Activated T-helper 1 cell treated with anti-CD3 and anti-CD28 coated beads, Interleukin-12 subunit alpha, Interleukin-12 subunit beta, Interleukin-2, Interleukin-4 antibody, amounts not matched to agents 30 ng/mL and 10 ng/mL and 1 ng/mL, durations not matched to agents 14 hours and 24 hours and 36 hours (primary cell): ENCODE results near the gene OR51M1. TPM values are rescaled to one million over a fixed set of nuclear protein-coding genes. Genes with fewer than 3 reads are reported as not detected.
"Not testable (repeated sequence)": the region's sequence is repeated elsewhere in the genome, so short reads cannot be mapped to it uniquely, and the experiment has no call there.

Experiments
- DNase-seq: peaks from one replicate; pipeline ENCODE4 v3.0.0; 2021; ENCODE audit warnings: low spot score
- H3K27ac Mint-ChIP-seq: one replicate; pipeline ENCODE4 v1.8.0; 2021; ENCODE audit warnings: mild to moderate bottlenecking, mixed read lengths
- H3K27me3 Mint-ChIP-seq: one replicate; pipeline ENCODE4 v1.8.0; 2022; ENCODE audit warnings: mild to moderate bottlenecking, moderate library complexity, mixed read lengths; ENCODE audit not compliant: insufficient read depth
- H3K36me3 Mint-ChIP-seq: one replicate; pipeline ENCODE4 v1.8.0; 2021; ENCODE audit warnings: low read depth, mixed read lengths
- H3K4me1 Mint-ChIP-seq: one replicate; pipeline ENCODE4 v1.8.0; 2021; ENCODE audit warnings: low read depth, mixed read lengths
- H3K4me3 Mint-ChIP-seq: one replicate; pipeline ENCODE4 v1.8.0; 2021; ENCODE audit warnings: mild to moderate bottlenecking, moderate library complexity, mixed read lengths
- H3K9me3 Mint-ChIP-seq: one replicate; pipeline ENCODE4 v1.8.0; 2021; ENCODE audit warnings: mixed read lengths
- intact Hi-C: fragments of 100-400 bp; cut with micrococcal nuclease; formaldehyde crosslinking; loops from one replicate; pipeline ENCODE4 v1.15.1; 2024
- total RNA-seq: library from RNA; stranded (reverse); gene quantifications from 2 replicates; pipeline ENCODE4 v1.2.3, GENCODE V29; 2022

Gene OR51M1, protein sequence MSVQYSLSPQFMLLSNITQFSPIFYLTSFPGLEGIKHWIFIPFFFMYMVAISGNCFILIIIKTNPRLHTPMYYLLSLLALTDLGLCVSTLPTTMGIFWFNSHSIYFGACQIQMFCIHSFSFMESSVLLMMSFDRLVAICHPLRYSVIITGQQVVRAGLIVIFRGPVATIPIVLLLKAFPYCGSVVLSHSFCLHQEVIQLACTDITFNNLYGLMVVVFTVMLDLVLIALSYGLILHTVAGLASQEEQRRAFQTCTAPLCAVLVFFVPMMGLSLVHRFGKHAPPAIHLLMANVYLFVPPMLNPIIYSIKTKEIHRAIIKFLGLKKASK
- not detected in 2 replicates for total RNA-seq

GRCh38 chr11:5383576-5383975 is at the start of gene OR51M1:
Gene OR51M1, plus strand, starts transcription at chr11:5383812. Its CDS starts 5,587 bp downstream, at chr11:5389399.
- Mint-ChIP-seq H3K9me3 (no peaks in the 10 kb centered on the region), H3K4me3 (no peak within 1 kb of the TSS), H3K27ac (no peak within 1 kb of the TSS), H3K36me3 (no peaks in the 10 kb centered on the region), H3K4me1 (no peaks in the 10 kb centered on the region), H3K27me3 (no peaks in the 10 kb centered on the region)
- DNase-seq = no peak
- intact Hi-C loops = loop anchor here (5.0 kb wide), 1 partner anchor 424 kb away; the partner anchor contains the start of gene OR52N2

DNA sequence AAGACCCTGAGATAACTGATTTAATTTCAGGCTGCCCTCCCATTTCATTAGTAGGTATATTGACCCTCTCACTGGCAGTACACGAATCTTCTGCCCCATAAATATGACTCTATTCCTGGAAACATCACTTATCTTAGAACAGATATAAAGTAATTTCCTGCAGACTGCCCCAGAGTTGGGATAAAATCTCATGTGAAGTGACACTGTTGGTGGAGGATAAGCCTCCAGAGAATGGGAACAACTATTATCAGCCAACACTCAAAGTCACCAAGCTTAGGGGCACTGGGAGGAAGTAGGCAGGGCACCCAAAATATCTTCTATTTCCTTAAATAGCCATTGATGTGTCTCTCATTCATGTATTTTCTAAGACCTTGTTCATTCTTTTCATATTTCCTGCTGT is 48.4 kb upstream of the OR51M1 start:
- no peak overlapping the region for H3K27ac Mint-ChIP-seq
- H3K36me3 Mint-ChIP-seq = no peaks in the 10 kb centered on the region
- intact Hi-C loops = no loop called here
- DNase-seq = no peak
- H3K4me1 Mint-ChIP-seq = no peaks in the 10 kb centered on the region
- H3K9me3 Mint-ChIP-seq = no peaks in the 10 kb centered on the region
- H3K27me3 Mint-ChIP-seq = no peaks in the 10 kb centered on the region
- H3K4me3 Mint-ChIP-seq = no peak overlapping the region

DNA sequence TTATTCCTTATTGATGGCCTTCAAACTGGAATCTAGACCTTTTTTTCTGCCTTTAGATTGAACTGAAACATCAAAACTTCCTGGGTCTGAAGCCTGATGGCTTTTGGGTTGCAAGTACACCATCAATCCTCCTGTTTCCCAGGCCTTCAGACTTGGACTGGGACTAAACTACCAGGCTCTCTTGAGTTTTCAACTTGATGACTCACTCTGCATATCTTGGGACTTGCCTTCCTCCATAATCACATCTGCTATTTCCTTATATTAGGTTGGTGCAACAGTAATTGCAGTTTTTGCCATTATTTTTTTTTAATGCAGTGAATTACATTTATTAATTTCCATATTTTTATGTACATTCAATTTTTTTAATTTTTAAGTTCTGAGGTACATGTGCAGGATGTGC is 47.3 kb upstream of the OR51M1 start:
- H3K27me3 Mint-ChIP-seq = no peaks in the 10 kb centered on the region
- H3K36me3 Mint-ChIP-seq = no peaks in the 10 kb centered on the region

DNA sequence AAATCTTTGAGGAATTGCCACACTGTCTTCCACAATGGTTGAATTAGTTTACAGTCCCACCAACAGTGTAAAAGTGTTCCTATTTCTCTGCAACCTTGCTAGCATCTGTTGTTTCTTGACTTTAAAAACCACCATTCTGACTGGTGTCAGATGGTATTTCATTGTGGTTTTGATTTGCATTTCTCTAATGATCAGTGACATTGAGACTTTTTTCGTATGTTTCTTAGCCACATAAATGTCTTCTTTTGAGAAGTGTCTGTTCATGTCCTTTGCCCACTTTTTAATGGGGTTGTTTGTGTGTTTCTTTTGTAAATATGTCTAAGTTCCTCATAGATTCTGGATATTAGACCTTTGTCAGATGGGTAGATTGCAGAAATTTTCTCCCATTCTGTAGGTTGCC is 46.4 kb upstream of the OR51M1 start:
- H3K36me3 Mint-ChIP-seq, DNase-seq, intact Hi-C loops, H3K9me3 Mint-ChIP-seq, H3K27ac Mint-ChIP-seq, H3K4me3 Mint-ChIP-seq, H3K4me1 Mint-ChIP-seq, H3K27me3 Mint-ChIP-seq: not testable (repeated sequence)

More for the DNA sequence above, 47.3 kb upstream of the OR51M1 start:
- intact Hi-C loops = no loop called here
- H3K27ac Mint-ChIP-seq = no peak overlapping the region
- H3K4me1 Mint-ChIP-seq = no peaks in the 10 kb centered on the region
- DNase-seq = no peak
- no peaks in the 10 kb centered on the region for H3K9me3 Mint-ChIP-seq
- H3K4me3 Mint-ChIP-seq = no peak overlapping the region

- Mint-ChIP-seq H3K27me3 (no peaks in the 10 kb centered on the region), H3K4me3 (no peak overlapping the region), H3K4me1 (no peaks in the 10 kb centered on the region), H3K9me3 (no peaks in the 10 kb centered on the region), H3K36me3 (no peaks in the 10 kb centered on the region), H3K27ac (no peak overlapping the region)
- intact Hi-C loops = no loop called here
- no peak for DNase-seq
Measured at GRCh38 chr11:5339771-5340322, 43.8 kb upstream of the OR51M1 start.

DNA sequence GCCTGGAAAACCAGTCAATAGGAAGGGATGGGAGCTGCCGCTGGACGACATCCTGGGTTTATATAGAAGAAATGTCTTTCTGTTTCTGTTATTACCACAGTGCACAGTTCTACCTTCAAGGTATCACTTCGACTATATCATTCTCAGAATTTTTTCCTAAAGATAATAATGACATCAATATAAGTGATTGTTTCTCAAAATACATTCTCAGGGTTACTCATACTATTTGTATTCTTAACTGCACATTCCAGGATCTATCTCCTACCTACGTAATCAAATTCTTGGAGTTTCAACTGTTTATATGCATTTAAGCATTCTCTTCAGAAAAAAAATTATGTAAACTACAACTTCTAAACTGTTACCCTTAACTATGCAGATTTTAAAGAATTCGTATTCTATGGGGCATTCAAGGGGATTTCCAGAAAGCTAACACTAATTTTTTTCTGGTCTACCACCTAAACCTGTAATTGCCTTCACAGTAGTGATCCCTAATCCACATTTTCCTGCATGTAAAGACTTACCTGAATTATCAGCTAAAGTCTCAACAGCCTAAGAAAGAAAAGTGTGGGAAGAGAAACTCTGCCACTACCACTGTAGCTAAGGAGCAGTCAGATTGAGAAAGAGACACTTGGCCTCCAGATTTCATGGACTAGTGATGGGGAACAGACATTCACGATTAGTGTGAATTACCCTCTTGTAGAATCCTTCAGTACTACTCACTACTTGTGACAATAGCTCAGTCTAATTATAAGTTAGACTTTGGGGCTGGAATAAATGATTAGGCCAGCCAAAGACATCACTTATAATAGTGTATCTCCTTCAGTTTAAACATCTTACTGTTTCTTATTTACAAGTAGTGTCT is 39.9 kb upstream of the OR51M1 start, which contains the start of gene OR51B5:
Gene OR51B5 (minus strand): TSS at position 51 of the 862 bp plus-strand sequence. CDS start 0 bp downstream, at position 51.
- no peaks in the 10 kb centered on the region for H3K9me3 Mint-ChIP-seq
- no peaks in the 10 kb centered on the region for H3K27me3 Mint-ChIP-seq
- DNase-seq = no peak
- intact Hi-C loops = no loop called here
- no peak within 1 kb of the TSS for H3K4me3 Mint-ChIP-seq
- H3K36me3 Mint-ChIP-seq = no peaks in the 10 kb centered on the region
- H3K27ac Mint-ChIP-seq = peak within 1 kb of the TSS; percentile 9
- no peaks in the 10 kb centered on the region for H3K4me1 Mint-ChIP-seq

- no peaks in the 10 kb centered on the region for H3K4me1 Mint-ChIP-seq
- H3K27me3 Mint-ChIP-seq = no peaks in the 10 kb centered on the region
- intact Hi-C loops = no loop called here
- no peaks in the 10 kb centered on the region for H3K36me3 Mint-ChIP-seq
- no peak for DNase-seq
- no peaks in the 10 kb centered on the region for H3K9me3 Mint-ChIP-seq
- H3K27ac Mint-ChIP-seq = no peak overlapping the region
- H3K4me3 Mint-ChIP-seq = no peak overlapping the region
Measured at GRCh38 chr11:5345831-5346230, 37.8 kb upstream of the OR51M1 start.

- Mint-ChIP-seq H3K9me3 (no peaks in the 10 kb centered on the region), H3K27me3 (no peaks in the 10 kb centered on the region), H3K36me3 (no peaks in the 10 kb centered on the region), H3K4me3 (no peak overlapping the region), H3K27ac (no peak overlapping the region), H3K4me1 (no peaks in the 10 kb centered on the region)
- DNase-seq = no peak
- intact Hi-C loops = no loop called here
Measured at GRCh38 chr11:5348551-5349194, 34.9 kb upstream of the OR51M1 start.

DNA sequence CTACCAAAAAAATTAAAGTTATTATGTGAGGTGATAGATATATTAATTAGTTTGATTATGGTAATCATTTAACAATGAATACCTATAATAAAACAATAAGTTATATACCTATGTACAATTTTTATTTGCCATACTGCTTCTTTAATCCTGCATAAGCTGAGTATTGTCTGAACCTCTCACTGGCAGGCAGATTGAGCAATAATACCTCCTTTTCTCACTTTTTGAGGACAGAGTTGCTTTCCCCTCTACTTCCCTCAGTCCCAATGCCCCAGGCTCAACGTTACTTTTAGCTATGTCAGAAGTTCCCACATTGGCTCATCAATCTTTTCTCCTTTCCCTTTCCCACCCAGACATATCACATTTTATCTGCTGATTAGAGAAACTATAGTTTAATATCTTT is 34.1 kb upstream of the OR51M1 start:
- Mint-ChIP-seq H3K27me3 (no peaks in the 10 kb centered on the region), H3K9me3 (no peaks in the 10 kb centered on the region), H3K36me3 (no peaks in the 10 kb centered on the region), H3K27ac (no peak overlapping the region), H3K4me3 (no peak overlapping the region), H3K4me1 (no peaks in the 10 kb centered on the region)
- DNase-seq = no peak
- intact Hi-C loops = no loop called here

DNA sequence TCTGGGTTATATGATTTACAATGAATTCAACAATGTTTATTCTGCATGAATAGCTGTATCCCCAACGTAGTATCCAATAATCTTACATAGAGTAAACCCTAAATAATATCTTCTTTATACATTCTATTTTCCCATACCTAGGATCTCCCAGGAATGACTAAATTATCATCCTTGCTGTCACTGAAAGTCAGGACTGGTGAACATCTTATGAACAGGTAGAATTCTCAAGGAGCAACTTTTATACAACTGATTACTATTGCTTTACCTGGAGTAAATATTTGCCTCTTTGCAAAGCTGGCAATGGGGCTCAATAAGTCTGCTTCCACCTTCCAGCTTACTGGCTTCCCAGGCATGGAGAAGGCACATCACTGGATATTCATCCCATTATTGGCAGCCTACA is 32.4 kb upstream of the OR51M1 start, which contains the start of gene OR51B6:
Gene OR51B6 (plus strand): TSS at position 301 of the 400 bp plus-strand sequence. CDS start 0 bp downstream, at position 301.
- H3K36me3 Mint-ChIP-seq = no peaks in the 10 kb centered on the region
- intact Hi-C loops = no loop called here
- H3K4me3 Mint-ChIP-seq = no peak within 1 kb of the TSS
- no peaks in the 10 kb centered on the region for H3K9me3 Mint-ChIP-seq
- H3K27me3 Mint-ChIP-seq = no peaks in the 10 kb centered on the region
- no peak for DNase-seq
- no peaks in the 10 kb centered on the region for H3K4me1 Mint-ChIP-seq
- no peak within 1 kb of the TSS for H3K27ac Mint-ChIP-seq

DNA sequence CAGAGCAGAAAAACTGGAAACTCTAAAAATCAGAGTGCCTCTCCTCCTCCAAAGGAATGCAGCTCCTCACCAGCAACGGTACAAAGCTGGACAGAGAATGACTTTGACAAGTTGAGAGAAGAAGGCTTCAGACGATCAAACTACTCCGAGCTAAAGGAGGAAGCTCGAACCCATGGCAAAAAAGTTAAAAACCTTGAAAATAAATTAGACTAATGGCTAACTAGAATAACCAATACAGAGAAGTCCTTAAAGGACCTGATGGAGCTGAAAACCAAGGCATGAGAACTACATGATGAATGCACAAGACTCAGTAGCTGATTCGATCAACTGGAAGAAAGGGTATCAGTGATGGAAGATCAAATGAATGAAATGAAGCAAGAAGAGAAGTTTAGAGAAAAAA is 27.6 kb upstream of the OR51M1 start:
- H3K36me3 Mint-ChIP-seq, H3K9me3 Mint-ChIP-seq, H3K27ac Mint-ChIP-seq, H3K4me1 Mint-ChIP-seq, intact Hi-C loops, H3K27me3 Mint-ChIP-seq, H3K4me3 Mint-ChIP-seq, DNase-seq: not testable (repeated sequence)

- Mint-ChIP-seq H3K27ac (no peak overlapping the region), H3K36me3 (no peaks in the 10 kb centered on the region), H3K27me3 (peaks cover 2% of the 10 kb centered on the region), H3K4me1 (no peaks in the 10 kb centered on the region), H3K9me3 (no peaks in the 10 kb centered on the region), H3K4me3 (no peak overlapping the region)
- intact Hi-C loops = no loop called here
- no peak for DNase-seq
Measured at GRCh38 chr11:5362017-5362625, 21.5 kb upstream of the OR51M1 start.
